OCI-LY7 (cell line): ENCODE results near the gene HIVEP2.

Experiments used
- EZH2phosphoT487 ChIP-seq: fragments of 200-600 bp; sonication (generic); IDR thresholded peaks from 2 replicates; pipeline ENCODE4 v1.6.1; 2018; ENCODE audit warnings: low read depth, borderline replicate concordance, mild to moderate bottlenecking, mixed run types, antibody characterized with exemption, low read length, moderate library complexity, mixed read lengths
- TF ChIP-seq, protein P1 (sequence below): fragments of 200-600 bp; sonication (generic); conservative IDR thresholded peaks from 2 replicates; pipeline ENCODE4 v1.5.1; 2014; ENCODE audit warnings: mild to moderate bottlenecking, antibody characterized with exemption, low read length, moderate library complexity, mixed read lengths

DNA sequence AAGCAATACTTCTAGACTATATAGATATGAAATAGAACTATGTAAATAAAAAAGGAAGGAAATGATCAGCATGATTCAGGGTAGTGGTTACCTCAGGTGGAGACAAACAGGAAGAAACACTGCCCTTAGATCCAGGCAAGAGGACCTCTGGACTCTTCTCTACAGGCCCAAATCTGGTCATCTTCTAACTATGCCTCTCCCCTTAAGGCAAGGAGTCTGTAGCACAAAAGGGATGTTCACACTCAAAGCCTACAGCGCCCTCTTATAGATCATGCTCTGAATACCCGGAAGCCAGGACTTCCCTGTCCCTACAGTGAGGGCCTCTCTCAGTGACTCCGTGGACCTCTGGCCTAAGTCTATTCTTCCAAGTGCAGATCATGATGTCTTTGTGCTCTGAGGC, 30.4 kb upstream of the HIVEP2 start:
- TF ChIP-seq, protein P1, sequence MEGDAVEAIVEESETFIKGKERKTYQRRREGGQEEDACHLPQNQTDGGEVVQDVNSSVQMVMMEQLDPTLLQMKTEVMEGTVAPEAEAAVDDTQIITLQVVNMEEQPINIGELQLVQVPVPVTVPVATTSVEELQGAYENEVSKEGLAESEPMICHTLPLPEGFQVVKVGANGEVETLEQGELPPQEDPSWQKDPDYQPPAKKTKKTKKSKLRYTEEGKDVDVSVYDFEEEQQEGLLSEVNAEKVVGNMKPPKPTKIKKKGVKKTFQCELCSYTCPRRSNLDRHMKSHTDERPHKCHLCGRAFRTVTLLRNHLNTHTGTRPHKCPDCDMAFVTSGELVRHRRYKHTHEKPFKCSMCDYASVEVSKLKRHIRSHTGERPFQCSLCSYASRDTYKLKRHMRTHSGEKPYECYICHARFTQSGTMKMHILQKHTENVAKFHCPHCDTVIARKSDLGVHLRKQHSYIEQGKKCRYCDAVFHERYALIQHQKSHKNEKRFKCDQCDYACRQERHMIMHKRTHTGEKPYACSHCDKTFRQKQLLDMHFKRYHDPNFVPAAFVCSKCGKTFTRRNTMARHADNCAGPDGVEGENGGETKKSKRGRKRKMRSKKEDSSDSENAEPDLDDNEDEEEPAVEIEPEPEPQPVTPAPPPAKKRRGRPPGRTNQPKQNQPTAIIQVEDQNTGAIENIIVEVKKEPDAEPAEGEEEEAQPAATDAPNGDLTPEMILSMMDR = no peak; the same call in 1 of the 2 replicates
- no peak for TF ChIP-seq EZH2phosphoT487
